Endothelial cell of umbilical vein (primary cell): ENCODE results near the gene ASB6.

Source experiments
- POLR2A ChIP-seq: IDR thresholded peaks from 2 replicates; pipeline ENCODE4 v1.6.1; 2012; ENCODE audit warnings: low read depth, mild to moderate bottlenecking, control low read depth, low read length
- TF ChIP-seq, protein P1 (sequence below), 2 donors: IDR thresholded peaks; 1 replicate in 1 of 2; 2 replicates in 1 of 2; pipeline ENCODE4 v1.5.1; 2011; ENCODE audit warnings: low read length in 2 of 2, mild to moderate bottlenecking in 2 of 2, moderate library complexity in 2 of 2, control low read depth in 1 of 2, inconsistent platforms in 1 of 2, low read depth in 1 of 2; ENCODE audit not compliant: insufficient read depth in 1 of 2; ENCODE audit errors: extremely low read depth in 1 of 2

DNA sequence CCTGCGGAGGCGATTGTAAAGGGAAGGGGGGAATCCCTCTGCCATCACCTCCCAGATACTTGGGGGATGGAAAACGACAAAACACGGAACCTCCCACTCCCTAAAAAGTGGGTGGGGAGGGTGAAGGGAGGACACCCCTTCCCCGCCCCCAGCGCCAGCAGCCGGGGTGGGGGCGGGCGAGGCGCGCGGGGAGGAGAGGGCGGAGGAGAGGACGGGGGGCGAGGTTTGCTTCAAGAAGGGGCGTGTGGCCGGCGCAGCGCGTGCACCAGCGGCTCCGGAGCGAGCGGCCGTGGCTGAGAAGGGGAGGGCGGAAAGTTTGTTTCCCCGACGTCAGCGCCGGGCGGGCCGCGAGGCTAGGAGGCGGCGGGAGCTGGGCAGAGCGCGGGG, 23.4 kb upstream of the ASB6 start, which contains the start of gene PRRX2:
- TF ChIP-seq, protein P1, sequence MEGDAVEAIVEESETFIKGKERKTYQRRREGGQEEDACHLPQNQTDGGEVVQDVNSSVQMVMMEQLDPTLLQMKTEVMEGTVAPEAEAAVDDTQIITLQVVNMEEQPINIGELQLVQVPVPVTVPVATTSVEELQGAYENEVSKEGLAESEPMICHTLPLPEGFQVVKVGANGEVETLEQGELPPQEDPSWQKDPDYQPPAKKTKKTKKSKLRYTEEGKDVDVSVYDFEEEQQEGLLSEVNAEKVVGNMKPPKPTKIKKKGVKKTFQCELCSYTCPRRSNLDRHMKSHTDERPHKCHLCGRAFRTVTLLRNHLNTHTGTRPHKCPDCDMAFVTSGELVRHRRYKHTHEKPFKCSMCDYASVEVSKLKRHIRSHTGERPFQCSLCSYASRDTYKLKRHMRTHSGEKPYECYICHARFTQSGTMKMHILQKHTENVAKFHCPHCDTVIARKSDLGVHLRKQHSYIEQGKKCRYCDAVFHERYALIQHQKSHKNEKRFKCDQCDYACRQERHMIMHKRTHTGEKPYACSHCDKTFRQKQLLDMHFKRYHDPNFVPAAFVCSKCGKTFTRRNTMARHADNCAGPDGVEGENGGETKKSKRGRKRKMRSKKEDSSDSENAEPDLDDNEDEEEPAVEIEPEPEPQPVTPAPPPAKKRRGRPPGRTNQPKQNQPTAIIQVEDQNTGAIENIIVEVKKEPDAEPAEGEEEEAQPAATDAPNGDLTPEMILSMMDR (IDR thresholded peaks at IDR 0.05; ENCODE audit: extremely low read depth in 1 of 2, insufficient read depth in 1 of 2, low read depth in 1 of 2, low read length in 2 of 2) = no peak
- TF ChIP-seq POLR2A = no peak
